T-helper 1 cell (primary cell): ENCODE measurements around the gene GDA.

ENCODE experiments used
- DNase-seq, 5 donors: peaks; one replicate each; pipeline ENCODE4 v3.0.0-alpha.2; 2012 to 2020
- total RNA-seq, 4 donors: gene quantifications; one replicate each; lab custom pipeline; 2026; lab: John Stamatoyannopoulos, UW

The GDA gene
- total RNA-seq, result 0 reads per million in 4 donors

DNA sequence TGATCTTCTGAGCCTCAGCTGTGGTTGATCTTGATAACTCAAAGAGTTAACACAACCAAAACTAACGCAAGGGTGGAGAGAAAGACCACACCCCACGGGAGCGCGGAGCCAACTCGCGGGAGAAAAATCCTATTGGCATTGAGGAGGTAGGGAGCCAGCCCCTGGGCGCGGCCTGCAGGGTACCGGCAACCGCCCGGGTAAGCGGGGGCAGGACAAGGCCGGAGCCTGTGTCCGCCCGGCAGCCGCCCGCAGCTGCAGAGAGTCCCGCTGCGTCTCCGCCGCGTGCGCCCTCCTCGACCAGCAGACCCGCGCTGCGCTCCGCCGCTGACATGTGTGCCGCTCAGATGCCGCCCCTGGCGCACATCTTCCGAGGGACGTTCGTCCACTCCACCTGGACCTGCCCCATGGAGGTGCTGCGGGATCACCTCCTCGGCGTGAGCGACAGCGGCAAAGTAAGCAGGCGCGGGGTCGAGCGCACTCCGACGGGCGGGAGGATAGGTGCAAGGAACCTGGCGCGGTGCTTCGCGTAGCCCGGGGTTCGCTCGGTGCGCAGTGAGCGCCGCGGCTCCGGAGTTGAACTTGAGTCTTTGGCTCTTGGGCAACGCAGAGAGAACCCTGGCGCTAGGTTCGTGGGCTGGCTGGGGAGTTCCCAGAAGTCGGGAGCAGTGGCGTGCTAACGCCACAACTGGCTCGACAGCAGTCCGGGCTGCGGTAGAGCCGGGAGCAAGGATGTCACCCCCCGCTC lies at the start of gene GDA:
TSS of gene GDA (plus strand) at position 210 of the 745 bp plus-strand sequence. CDS start at position 330, 120 bp downstream.
- no peak for DNase-seq

DNA sequence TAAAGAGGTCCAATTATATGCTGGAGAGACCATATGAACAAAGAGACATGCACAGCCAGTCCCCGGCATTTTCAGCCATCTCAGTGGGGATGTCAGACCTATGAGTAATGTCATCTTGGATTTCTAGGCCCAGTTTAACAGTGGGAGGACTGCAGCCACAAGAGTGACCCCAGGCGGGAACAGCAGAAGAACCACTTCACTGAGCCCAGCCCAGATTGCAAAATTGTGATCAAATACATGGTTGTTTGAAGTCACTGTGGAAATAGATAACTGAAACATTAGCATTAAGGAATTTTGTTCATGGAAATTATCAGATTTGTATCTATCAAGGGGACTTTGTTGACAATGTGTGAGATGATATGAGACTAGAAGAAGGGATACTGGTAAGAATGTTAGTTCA lies 46.7 kb upstream of the GDA start:
- DNase-seq, result no peak

DNA sequence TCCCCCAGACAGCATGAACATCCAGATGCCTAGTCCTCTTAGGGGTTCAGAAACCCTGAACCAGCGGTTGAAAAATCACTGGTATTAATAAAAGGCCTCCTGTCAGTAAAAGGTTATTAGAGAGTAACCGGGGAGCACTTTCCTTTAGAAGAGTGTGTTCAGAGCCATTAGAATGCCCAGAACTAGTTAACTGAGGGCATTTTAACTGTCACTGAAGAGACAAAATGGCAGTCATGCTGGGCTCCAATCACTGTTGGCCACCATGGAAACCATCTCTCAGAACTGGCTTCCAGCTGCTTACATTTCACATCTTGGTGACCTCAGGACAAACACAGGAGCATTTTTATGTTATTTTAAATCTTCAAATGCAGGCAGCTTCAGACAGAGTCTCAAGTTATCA lies 36.2 kb upstream of the GDA start:
- DNase-seq, result no peak

DNA sequence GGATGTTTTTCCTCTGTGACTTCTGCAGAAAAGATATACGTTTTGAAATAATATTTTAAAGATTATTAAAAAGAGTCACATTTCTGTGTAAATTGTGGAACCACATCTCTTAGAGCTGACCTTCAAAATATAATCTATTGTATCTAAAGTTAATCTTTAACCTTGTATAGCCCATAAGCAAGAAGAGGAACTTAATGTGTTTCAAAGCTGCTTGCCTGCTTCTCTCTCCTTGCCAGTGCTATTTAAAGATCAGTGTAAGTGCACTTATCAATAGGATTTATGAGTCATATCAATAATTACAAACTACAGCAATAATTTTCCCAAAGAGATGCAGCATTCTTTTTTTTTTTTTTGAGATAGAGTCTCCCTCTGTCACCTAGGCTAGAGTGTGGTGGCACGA lies 29.4 kb upstream of the GDA start:
- no peak for DNase-seq

DNA sequence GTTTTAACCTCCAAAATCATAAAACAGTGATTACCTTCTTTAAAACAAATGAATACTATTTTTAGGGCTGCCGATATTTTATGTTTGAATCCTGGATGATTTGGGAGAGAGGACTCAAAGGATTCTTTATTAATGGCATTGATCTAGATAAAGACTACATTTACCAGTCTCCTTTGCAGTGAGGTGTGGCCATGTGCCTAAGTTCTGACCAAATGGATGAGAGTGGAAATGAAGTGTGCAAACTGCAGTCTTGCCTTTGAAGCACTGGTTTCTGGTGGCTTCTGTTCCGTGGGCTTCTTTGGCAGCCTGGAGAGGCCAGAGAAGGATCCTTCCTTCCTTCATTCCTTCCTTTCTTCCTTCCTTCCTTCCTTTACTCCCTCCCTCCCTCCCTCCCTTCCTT lies 24.3 kb upstream of the GDA start:
- no peak for DNase-seq

DNA sequence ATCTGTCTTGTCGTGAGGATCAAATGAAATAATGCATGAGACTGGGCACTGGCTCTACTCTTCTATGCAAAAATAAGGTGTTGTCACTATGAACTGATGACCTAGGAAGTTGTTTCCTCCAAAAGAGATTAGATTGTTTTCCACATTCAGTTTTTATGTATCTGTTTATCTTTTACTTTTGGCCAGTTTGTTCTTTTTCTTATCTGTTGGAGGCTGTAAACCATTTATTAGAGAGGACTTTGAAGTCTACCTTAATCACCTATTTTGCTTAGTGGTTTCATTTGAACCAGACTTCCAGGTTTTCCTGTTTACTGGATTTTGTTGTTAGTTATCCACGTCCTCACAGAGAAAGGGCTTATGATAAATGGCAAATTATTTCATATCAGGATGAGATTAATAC lies 21.5 kb upstream of the GDA start:
- DNase-seq, result no peak

DNA sequence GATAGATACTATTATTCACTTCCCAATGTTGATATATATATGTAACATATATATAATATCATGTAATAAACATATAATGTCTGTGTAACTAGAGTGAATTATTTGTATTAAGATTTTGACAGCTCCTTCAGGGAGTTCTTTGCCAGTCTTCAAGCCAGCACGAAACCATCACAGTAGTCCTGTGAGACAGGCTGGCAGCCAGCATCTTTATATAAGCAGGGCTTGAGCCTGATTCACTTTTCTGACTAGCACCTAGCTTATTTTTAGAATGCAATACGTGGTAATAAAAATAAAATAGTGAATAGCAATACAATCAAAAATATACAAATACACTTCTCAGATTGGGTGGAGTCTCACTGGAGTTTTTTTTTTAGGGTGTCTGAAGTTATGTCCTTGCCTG lies 20.7 kb upstream of the GDA start:
- DNase-seq, result no peak

DNA sequence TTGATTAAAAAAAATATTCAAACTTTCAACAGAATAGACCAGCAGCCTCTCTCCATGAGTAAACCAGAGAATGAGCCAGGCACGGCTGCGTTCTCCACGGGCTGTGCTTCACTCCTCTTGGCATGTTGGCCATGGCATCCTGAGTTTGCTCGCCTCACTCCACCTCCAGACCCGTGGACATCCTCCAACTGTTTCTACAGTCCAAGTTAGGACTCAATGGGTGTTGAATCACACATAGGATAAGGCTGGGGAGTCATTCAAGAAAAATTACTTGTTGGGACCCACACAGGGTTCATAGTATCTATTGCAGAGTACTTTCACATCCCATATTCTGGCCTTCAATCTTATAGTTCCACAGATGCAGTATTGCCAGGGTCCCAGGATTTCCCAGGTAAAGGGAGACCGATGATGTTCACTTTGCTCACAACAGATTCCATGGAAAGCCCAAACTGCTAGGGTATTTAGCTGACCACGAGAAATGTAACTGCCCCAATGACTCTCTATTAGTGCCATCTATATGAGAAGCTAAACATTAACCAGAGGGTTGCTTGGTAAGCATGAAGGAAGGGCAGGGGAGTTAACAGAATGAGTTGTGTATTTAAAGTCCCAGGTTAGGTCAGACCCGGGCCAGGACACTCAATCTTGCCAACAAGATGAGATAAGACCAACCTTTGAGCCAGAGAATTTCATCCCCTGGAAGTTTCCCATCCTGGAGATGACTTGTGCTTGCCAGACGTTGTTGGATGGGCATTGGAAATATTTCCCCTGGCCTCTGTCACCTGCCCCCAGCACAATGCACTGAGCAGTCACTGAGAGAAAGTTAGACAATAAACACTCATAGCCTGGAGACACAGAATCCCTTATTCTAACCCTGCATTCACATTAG lies 19.7 kb upstream of the GDA start:
- no peak for DNase-seq

DNA sequence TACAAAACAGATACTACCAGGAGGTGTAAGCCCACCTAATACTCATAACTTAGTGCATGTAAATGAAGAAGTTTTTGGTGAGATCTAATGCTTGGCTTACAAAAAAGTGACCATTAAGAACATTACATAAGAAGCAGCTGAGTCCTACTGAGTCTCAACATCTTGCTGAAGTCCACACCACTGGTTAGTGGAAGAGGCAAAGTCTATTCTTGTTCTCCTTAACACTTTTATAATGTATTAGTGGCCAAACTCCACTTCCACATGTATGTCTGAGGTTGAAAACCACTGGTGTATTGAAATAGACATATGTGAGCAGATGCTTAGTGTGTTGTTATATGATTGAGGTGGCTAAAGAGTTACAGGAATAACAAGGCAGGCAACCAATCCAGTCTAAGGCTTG lies 18.9 kb upstream of the GDA start:
- DNase-seq, result no peak

DNA sequence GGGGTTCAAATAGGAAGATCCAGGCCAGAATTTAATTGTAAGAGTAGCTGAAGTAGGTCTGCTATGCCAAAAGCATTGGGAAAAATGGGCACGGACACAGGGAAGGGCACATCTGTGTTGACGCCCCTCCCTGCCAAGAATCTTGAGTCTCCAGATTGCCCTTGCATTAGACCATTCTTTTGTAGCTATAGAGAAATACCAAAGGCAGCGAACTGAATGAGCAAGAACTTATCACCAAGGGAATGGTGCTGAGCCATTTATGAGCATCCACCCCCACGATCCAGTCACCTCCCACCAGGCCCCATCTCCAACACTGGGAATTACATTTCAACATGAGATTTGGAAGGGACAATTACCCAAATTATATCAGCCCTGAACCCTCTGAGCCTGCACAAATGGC lies 18.0 kb upstream of the GDA start:
- no peak for DNase-seq

DNA sequence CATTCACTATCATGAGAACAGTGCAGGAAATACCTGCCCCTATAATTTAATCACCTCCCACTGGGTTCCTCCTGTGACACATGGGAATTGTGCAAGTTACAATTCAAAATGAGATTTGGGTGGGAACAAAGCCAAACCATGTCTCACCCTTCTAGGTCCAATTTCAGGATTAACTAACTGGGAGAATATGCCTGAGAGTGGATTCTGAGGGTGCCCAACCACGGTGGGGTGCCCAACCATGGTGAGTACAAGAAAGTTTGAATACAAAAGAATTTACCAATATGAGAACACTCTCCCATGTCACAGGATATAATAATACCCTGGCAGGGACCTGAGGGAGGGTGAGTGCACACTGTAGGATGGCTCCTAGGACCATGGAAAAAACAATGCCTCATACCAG lies 17.2 kb upstream of the GDA start:
- no peak for DNase-seq

DNA sequence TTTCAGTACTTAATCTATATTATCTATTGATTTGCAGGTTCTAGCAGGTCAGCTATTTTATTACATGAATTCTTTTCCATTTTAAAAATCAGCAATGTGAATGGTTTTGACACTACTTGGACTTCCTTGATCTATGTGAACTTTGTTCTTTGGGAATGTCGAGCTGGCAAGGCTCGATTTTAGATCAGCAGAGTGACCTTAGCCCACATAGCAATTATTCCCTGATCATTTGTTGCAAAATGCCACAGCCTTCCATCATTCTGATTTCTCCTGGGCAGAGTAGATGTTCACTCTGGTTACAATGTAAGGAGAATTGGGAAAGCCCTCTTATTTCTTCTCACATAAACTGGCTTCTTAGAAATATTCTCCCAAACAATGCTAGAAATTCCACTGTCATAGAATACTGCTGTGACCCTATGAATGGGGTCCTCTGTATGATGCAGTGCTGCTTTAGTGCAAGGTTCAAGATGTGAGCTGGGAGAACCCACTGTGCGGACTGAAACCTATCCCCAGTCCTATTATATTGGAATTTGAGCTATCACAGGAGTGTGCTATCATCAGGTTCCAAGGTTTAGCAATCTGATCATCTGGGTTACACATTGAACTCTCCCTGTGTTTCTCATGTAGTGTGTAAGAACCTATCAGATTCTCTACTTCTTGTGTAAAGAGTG lies 15.7 kb upstream of the GDA start:
- no peak for DNase-seq

DNA sequence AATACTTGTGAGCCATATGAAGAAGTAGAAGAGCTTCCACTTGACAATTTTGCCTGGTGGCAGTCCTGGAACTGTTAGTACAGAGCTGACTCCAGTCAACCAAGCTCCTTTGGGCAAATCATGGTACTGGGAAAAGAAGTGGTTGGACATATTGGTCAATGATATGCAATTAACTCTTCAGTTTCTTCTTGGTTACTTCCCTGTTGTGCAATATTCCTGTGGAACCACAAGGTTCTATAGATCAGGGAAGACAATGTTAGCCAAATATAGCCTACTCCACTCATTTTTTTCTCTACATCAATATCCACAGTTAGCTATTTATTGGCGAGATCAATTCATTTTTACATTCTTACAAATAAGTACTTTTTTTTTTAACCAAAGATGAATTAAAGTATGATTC lies 14.4 kb upstream of the GDA start:
- DNase-seq, result no peak

DNA sequence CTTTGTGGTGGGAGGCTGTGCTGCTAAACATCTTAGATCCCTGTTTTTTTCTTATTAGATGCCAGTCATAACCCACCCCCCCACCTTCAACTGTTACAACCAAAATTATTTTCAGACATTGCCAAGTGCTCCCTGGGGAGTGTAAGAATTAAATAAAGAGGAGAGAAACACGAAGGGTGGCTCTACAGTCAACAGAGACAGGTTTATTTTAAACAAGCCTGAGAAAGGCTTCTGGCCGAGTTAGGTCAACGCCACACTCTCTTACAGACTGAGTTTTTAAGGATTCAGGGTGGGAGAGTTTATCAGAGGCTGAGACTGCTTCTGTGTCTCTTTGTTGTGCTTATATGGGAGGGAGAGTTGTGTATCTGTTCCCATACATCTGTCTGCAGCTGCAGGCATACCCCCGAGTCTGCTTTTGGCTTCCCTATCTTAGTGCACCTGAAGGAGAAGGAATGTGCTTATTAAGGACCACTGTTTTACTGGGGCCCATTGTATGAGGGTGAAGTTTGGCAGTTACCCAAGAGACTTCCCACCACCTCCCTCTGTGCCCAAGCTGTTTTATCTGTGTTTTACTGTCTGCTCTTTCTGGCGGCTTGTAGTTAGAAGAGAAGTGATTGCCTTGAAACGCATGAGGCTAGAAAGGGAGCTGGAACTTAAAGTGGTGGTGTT lies 11.4 kb upstream of the GDA start:
- DNase-seq, result no peak

DNA sequence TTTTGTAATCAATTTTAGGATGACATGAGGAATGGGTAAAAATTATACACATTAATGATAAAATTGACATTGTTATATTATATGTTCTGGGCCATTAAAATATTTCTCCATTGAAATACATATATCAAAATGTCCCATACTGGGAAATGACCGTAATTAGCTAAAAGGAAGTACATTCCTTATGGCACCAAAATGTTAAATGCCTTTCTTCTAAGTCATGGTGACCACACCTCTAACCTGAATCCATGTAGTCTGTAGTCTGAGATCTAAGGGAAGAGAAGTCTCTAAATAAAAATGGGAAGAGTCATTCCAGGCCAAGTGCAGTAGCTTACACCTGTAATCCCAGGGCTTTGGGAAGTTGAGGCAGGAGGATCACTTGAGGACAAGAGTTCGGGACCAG lies 10.0 kb upstream of the GDA start:
- no peak for DNase-seq

DNA sequence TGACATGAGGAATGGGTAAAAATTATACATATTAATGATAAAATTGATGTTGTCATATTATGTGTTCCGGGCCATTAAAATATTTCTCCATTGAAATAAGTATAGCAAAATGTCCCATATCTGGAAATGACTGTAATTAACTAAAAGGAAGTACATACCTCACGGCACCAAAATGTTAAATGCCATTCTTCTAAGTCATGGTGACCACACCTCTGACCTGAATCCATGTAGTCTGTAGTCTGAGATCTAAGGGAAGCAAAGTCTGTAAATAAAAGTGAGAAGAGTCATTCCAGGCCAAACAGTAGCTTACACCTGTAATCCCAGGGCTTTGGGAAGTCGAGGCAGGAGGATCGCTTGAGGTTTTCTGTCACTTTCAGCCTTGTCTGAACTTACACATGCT lies 8.7 kb upstream of the GDA start:
- DNase-seq, result no peak

DNA sequence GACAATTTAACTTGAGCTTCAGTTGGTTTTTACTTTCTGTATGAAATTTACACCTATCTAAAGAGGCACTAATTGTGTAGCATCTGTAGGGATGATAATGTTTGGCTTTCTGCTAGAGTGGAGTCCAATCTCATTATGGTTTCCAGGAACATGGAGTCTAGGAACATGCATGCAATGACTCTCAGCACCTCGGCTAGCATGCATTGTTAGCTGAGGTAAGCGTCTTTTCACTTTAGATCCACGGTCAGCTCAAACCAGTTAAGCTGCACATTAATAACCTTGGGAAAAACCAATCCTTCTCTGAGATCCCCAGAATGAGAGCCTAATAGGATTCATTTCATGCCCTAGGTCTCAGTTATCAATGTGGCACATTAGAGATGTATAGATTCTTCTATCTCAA lies 7.8 kb upstream of the GDA start:
- no peak for DNase-seq

DNA sequence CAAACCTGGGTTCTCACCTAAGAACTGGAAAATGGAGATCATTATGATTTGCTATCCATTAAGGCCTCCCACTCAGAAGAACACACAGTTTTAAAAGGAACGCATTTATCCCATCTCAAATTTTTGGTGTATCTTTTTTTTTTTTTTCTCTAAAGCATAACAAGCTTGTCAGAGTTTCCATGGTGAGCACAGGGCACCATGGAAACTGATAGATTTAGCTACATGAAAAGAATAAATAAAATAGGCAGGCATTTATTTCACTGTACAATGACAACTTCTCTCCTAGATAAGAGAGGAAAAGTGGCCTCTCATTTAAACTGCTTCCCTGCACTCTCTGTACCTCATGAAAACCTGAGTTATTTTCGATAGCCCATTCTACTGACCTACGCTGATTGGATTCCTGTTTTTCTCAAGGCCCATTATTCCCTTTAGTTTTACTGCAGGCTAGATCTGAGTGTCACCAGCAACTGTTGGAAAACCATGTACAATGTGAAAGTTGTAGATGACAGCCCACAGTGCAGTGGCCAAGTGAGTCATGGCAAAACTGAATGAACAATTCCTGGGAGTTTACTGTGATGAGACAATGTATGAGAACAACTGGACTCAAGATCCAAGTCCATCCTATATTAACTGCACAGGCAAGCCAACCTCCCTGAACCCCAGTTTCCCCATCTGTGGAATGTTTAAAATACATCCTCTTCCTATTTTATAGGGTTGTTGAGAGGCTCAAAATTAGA lies 4.3 kb upstream of the GDA start:
- DNase-seq, result no peak

DNA sequence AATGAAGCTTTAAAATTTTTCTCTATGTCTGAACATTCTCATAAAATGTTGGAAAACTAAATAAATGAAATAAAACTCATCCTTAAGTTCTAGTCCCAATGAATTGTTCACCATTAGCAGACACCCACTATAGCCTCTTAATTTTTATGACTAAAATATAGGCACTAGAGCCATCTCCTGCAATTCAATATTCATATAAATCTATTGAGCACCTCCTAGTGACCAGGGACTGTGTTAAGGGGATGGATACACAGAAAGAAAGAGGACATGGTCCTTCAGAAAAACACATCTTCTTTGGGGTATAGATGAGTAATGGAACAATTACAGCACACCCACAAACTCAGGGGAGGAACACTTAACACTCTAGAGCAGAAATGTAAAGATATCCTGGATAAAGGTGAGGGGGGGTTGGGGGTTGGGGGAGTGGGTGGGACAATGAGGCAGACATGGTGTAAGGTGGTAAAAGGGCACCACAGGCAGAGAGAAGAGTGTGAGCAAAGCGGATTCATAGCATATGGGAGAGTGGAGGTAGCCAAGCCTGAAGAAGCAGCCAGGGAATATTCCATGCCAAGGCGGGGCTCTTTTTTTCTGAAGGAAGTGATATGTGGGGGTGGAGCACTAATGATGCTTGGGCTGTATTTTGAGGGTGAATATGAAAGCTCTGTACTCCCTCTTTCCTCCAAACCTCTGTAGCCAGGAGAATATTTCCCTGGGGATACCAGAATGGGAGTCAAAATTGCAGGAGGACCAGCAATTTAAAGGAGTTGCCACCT lies 3.3 kb upstream of the GDA start:
- no peak for DNase-seq

DNA sequence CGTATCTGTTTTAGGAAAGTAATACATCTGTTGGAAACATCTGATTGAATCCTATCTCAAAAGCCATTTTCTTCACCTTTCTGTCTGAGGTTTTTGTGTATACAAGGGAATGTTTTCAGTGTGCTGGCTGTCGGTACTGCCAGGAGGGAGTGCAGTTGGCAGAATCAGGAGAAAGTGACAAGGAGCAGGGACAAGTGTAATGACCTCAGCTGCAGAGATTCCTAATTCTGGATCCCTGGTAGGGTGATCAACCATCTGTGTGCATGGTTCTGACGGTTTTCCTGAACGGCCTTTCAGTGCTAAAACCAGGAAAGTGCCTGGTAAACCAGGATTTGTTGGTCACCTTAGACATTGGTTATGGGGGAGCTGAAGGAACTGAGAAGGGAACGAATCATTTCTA lies 1.6 kb upstream of the GDA start:
- no peak for DNase-seq

DNA sequence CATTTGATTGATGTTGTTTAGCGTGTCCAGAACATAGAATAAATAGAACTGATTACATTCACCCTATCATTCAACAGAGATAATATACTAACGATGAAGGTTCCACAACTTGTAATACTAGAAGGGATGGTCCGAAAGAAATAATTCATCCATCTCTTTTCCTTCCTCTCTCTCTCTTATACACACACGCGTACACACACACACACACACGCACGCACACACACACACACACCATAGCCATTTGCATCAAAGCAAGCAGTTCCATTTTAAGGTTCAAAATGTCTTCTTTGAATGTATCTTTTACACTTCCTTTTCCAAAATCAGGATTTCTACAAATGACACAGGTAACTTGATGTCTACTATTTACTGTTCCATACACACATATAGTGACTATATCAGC lies 887 bp downstream of the GDA start:
- DNase-seq, result no peak

DNA sequence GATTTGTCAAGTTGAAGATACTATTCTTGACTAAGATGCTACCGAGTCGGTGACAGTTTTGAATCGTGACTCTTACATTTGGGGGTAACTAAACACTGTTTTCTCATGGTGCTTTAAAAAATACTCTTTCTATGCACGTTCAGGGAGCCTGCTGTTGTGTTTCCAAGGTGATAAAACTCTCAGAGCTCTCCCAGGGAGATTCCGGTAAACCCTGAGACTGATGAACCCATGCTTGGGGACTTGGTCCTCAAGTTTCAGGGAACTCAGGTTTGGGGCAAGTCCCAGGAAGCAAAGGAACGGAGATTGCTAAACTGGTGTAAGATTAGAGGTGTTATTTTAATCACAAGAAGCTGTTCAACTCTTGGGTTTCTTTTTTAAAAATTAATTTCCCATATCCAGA lies 1.4 kb downstream of the GDA start:
- DNase-seq, result no peak
